GM21423 (cell line): ENCODE measurements around the gene PDE7B.

Experiments used
- ATAC-seq: cut with Tn5 transposase; IDR thresholded peaks from one replicate; pipeline ENCODE4 v1.9.1; 2021; ENCODE audit warnings: mild to moderate bottlenecking, moderate library complexity; ENCODE audit not compliant: unreplicated experiment

The PDE7B gene

DNA sequence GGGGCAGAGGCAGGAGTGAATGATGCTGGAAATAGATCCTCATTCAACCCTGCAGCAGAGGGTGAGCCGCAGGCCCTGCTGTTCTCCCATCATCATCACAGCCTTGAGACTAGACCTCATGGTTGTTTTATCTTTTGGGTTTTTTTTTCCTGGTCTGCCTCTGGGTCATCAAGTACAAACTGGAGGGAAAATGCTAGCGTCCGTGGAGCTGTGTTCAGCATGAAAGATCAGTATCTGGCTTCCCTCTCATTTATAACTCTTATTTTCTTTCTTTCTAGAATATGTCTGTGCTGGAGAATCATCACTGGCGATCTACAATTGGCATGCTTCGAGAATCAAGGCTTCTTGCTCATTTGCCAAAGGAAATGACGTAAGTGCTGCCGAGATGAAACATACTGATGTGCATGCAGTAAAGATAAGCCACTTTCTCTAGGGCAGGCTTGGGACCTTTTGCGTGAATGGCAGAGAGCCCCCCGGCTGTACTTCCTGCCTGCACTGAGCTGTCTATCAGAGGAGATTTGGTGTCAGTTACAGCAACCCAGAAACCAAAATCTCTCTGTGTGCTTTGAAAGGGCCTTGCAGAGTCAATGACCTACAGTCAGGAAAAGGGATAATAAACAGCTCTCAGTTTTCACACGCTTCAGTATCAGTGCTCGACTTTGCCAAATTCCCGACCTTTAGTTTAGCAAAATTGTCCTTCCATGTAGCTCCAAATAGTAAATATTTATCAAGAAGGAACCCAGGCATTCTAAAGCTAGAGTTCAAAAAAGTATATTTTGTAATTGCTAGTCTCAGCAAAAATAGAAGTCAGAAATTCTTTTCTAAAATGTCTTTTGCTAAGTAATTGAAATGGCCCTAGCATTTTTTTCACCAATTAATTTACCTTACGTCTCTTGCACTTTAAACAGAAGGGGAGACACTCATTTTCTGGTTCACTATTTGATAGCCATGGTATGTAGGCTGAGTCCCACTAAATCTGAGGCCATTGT, 322.3 kb downstream of the PDE7B start:
- no peak for ATAC-seq

DNA sequence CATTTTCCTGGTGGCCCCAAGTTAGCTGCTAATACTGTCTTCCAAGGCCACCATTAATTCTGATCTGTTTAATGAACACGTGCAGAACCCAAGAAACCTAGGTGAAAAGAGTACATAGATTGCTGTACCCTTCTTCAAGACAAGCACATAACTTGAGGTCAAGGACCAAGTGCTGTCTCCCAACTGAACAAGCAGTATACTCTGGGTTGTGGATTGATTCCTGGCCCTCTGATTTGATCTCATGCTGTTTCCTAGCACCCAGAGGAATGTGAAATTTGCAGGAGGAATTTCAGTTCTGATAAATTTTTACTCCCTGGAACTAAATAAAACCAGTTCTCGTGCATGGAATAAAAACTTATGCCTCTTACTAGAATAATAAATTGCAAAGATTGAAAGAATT, 323.0 kb downstream of the PDE7B start:
- ATAC-seq, result no peak

- ATAC-seq, result no peak
Measured at GRCh38 chr6:136175873-136176272, 324.4 kb downstream of the PDE7B start.

- no peak for ATAC-seq
Measured at GRCh38 chr6:136178749-136179148, 327.2 kb downstream of the PDE7B start.

DNA sequence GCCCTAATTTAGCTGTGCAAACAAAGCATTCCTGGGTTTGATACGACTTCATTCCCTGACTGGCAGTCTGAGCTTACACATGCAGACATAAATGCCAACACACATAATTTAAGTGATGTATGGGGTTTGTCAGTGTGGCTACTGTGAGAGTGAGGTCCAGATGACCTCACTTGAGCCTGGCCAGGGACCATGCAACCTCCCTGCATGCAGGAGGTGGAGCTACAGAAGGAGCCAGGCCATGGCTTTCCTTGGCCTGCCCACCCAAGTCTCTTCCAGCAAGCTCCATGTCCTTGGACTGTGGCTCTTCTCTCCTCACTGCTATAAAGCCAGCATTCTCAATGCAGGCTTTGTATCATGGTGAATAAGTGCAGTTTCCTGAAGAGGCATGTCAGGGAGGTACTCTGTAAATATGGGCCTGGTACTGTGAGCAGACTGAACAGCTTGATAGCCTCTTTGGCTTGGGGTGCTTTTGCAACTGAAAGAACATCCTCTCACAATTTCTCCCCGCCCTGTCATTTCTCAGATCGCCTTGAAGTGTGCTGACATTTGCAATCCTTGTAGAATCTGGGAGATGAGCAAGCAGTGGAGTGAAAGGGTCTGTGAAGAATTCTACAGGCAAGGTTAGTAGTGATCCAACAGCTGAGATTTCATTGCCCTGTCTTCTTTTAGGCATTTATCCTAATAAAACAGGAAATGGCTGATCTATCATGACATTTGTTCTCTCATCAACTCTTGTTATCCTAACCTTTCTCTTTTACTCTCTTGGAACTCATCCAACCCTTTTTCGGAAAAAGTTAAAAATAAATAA, 329.4 kb downstream of the PDE7B start:
- ATAC-seq, result no peak

- ATAC-seq, result no peak
Measured at GRCh38 chr6:136181512-136181833, 330.0 kb downstream of the PDE7B start.

DNA sequence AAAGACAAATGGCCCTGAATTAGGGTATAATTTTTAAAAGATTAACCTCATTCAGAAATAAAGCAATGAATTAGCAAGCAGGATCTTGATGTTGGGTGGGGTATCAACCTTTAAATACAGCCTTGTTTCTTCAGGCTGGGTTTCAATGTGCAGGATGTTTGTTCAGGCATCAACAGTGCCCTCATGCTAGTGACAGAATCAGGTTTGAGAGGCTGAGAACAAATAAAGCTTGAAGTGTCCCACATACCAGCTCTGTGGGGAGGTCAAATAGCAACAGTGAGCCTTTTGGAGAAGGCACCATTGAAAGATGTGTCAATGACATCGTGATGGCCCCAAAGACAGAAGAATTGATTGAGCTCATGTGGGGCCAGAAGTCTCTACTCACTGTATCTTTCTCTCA, 330.4 kb downstream of the PDE7B start:
- no peak for ATAC-seq

DNA sequence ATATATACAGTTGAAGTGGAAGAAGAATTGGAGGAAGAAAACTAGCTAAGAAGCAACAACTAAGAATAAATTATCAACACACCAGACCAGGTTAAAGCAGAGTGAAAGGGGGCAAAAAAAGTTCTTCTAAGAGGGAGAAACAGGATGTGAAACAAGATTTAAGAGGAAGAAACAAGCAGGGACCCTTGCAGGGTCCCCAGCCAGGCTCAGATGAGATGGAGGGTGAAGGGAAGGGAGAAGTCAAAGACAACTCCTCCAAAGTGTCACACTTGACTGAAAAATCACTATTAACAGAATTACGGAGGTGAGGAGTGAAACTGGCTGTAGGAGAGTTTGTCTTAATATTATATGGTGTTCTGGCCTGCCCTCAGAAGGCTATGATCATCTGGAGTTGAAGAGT, 333.2 kb downstream of the PDE7B start:
- ATAC-seq, result no peak

- no peak for ATAC-seq
Measured at GRCh38 chr6:136186363-136186762, 334.9 kb downstream of the PDE7B start.

- no peak for ATAC-seq
Measured at GRCh38 chr6:136188486-136188885, 337.0 kb downstream of the PDE7B start.

DNA sequence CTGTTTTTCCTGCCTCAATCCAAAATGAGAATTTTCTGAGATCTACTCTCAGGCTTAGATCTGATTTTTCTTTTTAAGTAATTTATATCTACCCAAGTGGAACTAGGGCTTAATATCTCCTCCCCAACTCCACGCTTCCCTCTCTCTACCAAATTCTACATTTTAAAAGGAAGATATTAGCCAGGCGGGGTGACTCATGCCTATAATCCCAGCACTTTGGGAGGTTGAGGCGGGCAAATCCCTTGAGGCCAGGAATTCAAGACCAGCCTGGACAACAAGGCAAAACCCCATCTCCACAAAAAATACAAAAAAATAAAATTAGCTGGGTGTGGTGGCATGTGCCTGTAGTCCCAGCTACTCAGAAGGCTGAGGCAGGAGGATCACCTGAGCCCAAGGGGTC, 337.6 kb downstream of the PDE7B start:
- no peak for ATAC-seq

DNA sequence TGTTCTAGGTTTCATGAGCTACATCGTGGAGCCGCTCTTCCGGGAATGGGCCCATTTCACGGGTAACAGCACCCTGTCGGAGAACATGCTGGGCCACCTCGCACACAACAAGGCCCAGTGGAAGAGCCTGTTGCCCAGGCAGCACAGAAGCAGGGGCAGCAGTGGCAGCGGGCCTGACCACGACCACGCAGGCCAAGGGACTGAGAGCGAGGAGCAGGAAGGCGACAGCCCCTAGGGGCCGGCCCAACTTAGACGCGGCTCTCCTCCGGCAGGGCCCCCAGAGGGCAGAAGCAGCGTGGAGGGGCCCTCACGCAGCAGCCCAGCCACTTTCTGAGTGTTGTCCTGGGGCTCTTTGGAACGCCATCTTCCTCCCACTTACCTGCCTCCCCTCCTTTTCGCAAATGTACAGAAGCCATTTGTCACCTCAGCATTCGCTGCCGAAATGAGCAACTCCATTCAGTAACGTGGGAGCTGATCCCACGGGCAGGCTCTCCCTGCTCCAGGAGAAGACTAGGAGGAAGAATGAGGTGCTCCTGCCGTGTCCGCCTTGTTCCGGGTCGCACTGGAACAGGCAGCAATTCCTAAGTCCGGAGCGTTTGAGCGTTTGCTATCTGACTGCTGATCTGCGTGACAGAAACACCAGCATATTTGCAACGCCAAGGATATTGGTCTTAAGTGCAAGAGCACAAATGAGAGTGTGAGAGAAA, 340.3 kb downstream of the PDE7B start:
- no peak for ATAC-seq

GRCh38 chr6:136192902-136193301, 341.4 kb downstream of the PDE7B start:
- ATAC-seq, result no peak

GRCh38 chr6:136201732-136202131, 350.2 kb downstream of the PDE7B start:
- ATAC-seq, result no peak

DNA sequence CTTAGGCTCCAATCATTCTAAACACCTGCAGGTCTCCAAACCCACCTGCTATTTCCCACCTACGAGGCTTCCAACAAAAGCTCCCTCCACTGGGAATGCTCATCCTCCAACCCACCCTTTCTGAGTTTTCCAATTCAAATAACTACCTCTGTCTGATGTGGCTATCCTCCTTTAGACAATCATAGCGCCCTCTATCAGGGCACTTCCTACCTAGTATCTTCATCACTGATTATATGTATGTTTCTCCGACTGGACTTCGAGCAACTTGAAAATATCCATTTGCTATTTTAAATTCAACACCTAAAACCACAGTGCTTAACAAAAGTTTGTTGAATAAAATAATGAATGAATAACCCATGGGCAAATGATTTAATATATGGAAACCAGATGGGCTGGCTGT, 357.3 kb downstream of the PDE7B start:
- ATAC-seq, result no peak

- ATAC-seq, result no peak
Measured at GRCh38 chr6:136209496-136209895, 358.0 kb downstream of the PDE7B start.

DNA sequence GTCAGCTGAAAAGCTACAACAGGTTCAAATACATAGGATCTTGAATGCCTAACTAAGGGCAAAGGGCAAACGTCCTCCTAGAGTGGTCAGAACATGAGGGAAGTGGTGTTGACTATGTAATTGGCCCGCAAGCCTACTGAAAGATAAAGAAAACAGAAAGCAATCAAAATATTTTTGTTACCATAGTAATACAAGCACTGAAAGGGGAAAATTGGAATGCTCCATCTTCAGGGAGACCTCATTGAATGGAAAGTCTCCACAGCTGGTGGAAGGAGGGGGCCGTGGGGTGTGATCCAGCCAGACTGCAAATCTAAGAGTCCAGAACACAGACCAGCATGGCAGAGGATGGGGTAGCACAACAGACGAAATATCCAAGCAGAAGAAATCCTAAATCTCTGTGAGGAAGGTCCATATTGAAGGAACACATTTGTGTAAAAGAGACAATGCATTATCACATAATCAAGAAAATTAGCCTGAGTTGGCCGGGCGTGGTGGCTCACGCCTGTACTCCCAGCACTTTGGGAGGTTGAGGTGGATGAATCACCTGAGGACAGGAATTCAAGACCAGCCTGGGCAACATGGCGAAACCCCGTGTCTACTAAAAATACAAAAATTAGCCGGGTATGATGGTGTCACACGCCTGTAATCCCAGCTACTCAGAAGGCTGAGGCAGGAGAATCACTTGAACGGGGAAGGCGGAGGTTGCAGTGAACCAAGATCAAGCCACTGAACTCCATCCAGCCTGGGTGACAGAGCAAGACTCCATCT, 359.1 kb downstream of the PDE7B start:
- ATAC-seq, result no peak

DNA sequence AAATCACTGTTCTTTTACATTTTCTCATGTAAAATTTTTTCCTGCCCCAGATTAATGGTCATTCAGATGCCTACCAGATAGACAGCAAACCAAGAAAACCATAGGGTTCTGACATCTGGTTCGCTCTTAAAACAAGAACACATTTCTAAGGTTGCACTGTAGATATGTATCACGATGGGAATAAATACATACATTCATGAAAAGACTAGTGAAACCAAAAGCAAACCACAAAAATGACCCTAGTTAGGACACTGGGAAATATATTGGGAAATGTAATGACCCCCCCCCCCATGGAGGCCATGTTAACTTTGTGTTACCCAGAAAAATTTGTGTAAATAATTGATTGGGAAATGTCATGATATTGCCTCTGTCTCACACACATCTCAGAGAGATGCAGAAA, 361.1 kb downstream of the PDE7B start:
- no peak for ATAC-seq

DNA sequence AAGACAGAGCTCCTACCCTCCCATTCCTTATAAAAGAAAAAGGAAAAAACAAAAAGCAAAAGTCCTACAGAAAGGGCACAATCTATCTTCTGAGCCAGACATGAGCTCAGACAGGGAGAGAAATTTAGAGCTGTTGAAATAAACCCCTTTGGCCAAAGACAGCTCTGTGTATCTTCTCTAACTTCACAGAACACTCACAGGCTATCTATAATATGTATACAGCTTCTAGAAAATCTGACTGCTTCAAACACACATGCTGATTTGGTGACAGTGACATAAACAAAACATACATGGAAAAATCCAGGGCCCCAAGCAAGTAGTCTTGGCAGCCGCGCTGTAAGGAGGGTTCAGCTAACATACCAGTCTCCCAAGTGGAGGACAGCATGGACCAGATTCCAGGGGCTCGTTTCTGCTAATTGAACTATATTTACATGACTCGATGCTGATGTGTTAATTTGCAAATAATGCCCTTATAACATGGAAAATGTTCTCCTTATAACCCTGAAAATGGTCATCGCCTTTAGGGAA, 361.6 kb downstream of the PDE7B start:
- ATAC-seq, result no peak

DNA sequence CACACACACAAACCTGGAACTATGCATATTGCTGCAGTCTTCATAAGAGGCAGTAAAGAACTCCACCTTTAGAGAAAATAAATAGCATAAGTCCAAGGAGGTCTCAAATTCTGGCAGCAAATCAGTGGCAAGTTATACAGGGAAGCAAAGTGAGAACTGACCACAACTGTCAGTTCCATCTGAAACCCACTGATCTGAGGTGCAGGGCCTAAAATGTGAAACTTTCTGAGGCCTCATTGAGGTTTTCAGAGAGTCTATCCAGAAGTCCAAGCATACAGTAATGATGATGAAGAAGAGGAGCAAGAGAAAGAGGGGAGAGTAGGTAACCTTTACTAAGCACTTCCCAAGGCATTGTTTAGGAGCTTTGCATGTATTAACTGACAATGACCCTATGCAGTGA, 362.4 kb downstream of the PDE7B start:
- no peak for ATAC-seq
